Peyer's patch (tissue), 4 donors: ENCODE data around the gene FOXS1.

ENCODE experiments used
- POLR2A ChIP-seq, 2 donors: fragments of 450-650 bp; IDR thresholded peaks; one replicate each; pipeline ENCODE4 v1.5.1; 2017; ENCODE audit warnings: antibody characterized with exemption in 2 of 2, mild to moderate bottlenecking in 2 of 2, moderate library complexity in 2 of 2
- TF ChIP-seq, protein P1 (sequence below), 6 experiments: fragments of 450-650 bp in 4 of 6; fragments of 200-600 bp in 2 of 6; sonication (generic) in 1 of 6; IDR thresholded peaks; one replicate each; pipeline ENCODE4 v1.5.1; 2017 to 2019; ENCODE audit warnings: antibody characterized with exemption in 6 of 6, mild to moderate bottlenecking in 3 of 6, moderate library complexity in 1 of 6

GRCh38 chr20:31838646-31839292, 6.6 kb downstream of the FOXS1 start:
- TF ChIP-seq, protein P1, sequence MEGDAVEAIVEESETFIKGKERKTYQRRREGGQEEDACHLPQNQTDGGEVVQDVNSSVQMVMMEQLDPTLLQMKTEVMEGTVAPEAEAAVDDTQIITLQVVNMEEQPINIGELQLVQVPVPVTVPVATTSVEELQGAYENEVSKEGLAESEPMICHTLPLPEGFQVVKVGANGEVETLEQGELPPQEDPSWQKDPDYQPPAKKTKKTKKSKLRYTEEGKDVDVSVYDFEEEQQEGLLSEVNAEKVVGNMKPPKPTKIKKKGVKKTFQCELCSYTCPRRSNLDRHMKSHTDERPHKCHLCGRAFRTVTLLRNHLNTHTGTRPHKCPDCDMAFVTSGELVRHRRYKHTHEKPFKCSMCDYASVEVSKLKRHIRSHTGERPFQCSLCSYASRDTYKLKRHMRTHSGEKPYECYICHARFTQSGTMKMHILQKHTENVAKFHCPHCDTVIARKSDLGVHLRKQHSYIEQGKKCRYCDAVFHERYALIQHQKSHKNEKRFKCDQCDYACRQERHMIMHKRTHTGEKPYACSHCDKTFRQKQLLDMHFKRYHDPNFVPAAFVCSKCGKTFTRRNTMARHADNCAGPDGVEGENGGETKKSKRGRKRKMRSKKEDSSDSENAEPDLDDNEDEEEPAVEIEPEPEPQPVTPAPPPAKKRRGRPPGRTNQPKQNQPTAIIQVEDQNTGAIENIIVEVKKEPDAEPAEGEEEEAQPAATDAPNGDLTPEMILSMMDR (IDR thresholded peaks at IDR 0.05) = no peak
- TF ChIP-seq POLR2A (IDR thresholded peaks at IDR 0.05) = no peak
